ENCODE results near the gene COLEC12.
A peak's percentile ranks its signal among the peaks of the same experiment; 100 is the strongest.

Gene COLEC12

DNA sequence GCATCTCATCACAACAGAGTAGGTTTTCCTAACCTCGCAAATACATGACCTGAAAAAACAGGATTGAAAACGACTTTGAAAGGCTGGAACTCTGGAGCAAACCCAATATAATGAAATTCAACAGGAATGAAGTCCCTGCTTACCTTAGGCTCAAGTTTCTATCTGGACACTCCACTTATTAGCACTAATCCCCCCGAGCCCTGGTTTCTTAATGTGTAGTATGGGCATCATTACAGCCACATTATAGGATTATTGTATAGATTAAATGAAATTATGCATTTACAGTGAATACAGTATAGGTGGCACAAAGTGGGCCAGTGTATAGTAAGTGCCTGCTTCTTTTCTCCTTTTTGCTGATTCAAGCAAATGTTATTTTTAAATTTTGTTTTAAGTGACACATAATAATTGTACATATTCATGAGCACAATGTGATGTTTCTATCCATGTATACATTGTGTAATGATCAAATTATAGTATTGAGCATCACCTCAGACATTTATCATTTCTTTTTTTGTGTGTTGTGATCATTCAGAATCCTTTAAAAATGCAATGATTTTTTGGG, 118.0 kb downstream of the COLEC12 start:
- DNase-seq = no peak

DNA sequence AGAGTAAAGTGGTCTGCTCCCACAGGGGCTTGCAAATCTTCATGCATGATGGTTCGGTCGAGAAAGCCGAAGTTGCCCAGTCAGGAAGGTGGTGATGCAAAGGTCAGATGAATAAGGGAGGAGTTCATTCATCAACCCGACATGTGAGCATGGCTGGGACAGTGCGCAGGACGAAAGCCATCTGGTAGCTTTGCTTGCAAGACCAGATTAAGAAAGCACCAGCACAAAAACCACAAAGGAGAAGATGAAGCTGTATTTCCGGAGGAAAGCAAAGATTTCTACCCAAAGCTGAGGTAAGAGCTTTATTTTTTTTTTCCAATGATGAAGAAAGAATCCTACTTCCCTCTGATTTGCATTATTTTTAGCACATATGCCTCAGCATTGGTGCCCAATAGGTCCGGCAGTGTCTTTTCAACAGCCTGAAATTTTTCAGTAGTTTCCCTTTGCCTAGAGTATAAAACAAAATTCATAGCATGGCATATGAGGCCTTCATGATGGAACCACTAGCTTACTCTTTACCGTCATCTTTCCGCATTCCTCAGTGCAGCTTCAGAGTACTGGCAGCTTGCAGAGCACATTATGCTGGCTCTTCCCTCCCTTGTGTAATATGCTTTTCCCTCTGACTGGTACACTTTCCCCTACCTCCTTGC, 120.7 kb downstream of the COLEC12 start:
- DNase-seq = no peak

DNA sequence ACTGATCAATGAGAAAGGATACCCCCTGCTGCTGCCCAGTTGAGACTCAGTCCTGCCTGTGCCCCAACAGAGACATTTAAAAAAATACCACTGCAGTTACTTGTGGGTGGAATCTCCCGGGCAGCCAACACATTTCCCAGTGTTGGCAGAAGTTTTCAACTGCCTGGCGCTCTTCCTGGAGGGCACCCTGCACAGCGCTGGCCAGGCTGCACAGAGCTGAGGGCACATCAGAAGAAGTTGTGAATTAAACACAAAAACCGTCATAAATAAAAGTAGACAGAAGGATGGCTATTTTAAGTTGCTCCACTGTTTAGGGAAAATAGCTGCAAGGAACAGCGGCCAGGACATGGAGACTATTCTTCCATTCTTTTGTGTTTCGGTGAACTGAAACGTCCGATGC, 122.4 kb downstream of the COLEC12 start:
- DNase-seq = no peak

GRCh38 chr18:377088-377487, 123.4 kb downstream of the COLEC12 start:
- DNase-seq = no peak

DNA sequence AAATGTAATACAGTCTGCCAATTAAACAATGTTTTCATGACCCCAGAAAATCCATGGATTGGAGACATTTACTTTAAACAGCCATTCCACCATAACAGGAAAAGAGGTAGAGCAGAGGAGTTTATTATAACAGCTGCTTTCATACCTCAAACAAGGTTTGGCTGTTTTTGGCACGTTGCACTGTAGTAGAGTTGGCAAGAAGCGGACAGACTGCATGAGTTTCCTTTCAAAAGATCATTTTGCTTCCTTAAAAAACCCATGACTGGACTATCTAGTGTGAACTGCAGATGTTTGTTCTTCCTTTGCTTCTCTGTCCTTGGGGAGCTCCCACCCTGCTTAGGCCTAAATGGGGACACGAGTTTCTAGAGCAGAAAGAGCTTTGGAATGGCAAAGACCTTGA, 124.2 kb downstream of the COLEC12 start:
- no peak for DNase-seq

GRCh38 chr18:374721-375168, 125.8 kb downstream of the COLEC12 start:
- no peak for DNase-seq

- DNase-seq = no peak
Measured at GRCh38 chr18:373780-374179, 126.7 kb downstream of the COLEC12 start.

- DNase-seq = peak; percentile 21
Measured at GRCh38 chr18:371609-371982, 128.9 kb downstream of the COLEC12 start.

- no peak for DNase-seq
Measured at GRCh38 chr18:370751-371608, 129.5 kb downstream of the COLEC12 start.

GRCh38 chr18:369224-370015, 131.1 kb downstream of the COLEC12 start:
- peak; percentile 39 for DNase-seq

GRCh38 chr18:366466-367061, 133.9 kb downstream of the COLEC12 start:
- no peak for DNase-seq

GRCh38 chr18:365651-366050, 134.8 kb downstream of the COLEC12 start:
- no peak for DNase-seq

GRCh38 chr18:364256-364826, 136.2 kb downstream of the COLEC12 start:
- peak; percentile 22 for DNase-seq

DNA sequence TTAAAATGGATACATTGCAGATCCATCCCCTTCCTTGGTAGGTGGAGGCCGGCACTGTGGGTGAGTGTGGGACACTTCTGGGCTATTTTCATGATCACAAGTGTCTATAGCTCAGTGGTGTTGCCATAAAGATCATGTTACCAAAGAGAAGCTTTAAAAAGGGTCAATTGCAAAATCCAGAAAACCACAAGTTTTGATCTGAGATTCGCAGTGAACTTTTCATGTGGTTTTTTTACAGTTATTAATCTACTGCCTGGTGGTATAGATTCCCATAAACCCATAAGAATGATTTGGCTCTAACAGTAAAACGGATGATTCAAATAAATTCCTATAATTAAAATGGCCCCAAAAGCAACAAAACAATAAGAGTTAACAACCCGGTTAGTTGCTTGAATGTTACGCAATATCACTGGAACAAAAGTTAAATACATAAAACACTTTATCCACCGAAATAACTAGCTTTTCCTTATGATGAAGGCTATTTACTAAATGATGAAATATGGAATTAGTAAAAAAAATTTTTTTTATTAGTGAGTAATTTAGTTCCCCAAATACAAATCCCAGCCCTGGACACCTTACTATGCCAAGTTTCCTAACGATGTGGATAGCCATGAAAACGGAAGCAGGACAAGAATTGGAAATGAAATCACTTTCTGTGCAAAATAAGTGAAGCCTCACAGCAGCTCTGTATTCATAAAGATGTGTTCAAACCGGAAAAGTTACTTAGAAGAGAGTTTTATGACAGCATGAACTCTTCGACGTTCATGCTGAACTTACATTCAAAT, 137.0 kb downstream of the COLEC12 start:
- DNase-seq = peak; percentile 84

DNA sequence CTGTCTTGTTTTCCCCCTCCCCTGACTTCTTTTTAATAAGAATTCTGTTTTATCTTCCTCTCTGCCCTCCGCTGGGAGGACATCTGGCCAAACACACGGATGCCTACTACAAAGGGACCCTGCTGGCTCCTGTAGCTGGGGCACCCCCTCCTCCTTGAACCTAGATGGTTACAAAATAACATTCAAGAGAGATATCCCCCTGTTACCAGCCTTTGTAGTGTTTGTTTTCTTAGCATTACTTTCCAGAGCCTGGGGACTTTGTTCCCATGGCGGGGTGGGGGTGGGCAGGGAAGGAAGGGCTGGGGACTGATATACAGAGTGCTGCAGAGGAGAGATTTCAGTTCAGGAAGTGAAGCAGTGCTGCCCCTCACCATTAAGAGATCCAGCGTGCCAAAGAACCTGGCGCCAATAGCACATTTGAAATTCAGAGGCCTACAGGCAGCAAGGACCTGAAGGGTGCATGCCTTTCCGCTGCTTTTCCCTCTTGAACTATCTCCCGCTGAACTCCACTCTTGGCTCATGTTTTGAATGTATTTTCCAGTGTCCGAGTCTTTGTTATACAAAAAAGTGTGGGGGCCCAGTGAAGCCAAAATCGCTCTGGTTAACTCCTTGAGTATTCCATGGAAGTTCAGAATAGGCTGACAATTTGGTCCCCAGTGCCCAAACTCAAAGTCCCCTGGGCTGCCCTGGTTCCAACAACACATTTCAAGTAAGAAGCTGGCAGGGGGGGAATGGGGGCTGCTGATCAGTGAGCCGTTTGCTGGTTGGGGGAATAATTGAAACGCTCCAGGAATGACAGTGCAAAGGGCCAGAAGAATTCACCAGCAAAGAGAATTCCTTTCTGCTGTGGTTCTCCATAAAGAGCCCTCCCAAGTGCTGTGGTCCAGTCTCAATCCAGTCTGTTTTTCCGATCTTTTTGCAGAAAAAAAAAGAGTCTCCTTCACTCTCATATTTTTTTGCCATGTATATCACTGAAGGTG, 137.9 kb downstream of the COLEC12 start:
- DNase-seq = peak; percentile 56

DNA sequence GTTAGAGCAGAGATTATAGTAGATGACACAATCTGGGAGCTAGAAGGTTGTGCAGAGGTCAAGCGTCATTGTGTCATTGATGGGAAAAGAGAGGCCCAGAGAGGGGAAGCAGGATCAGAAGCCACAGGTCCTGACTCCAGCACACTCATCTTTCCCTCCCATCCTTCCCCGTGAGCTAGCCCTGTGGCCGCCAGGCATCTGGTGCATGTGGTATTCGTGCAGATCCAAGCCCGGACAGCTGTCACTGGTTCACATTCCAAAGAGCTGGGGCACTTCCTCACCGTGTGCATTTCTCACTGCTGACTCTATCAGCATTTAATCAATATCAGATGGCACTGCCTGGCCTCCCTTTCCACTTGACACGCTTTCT, 138.6 kb downstream of the COLEC12 start:
- DNase-seq = peak; percentile 100

DNA sequence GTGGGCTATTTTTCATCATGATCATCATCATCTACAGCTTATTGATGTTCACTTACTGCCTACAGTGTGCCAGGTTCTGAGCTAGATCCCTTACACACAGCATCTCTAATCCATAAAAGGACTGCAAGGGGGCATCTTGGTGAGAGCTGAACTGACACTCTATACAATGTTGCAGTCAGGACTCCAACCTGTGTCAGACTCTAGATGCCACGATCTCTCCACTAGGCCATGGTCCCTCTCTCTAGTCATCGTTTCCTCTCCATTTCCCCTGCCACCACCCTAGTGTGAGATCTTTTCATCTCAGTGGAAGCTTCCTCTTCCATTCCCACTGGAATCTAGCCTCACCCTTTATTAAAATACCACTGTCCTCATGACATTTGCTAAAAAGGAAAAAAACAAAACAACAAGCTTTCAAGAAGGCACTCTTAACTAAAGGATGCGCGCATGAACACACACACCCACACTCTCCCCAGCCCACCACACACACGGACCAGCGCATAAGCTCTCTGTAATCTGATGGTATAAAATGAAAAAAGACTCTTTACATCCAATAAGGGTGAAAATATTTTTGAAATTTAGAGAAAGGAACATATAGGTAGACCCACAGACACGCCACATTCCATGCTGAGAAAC, 139.3 kb downstream of the COLEC12 start:
- no peak for DNase-seq

DNA sequence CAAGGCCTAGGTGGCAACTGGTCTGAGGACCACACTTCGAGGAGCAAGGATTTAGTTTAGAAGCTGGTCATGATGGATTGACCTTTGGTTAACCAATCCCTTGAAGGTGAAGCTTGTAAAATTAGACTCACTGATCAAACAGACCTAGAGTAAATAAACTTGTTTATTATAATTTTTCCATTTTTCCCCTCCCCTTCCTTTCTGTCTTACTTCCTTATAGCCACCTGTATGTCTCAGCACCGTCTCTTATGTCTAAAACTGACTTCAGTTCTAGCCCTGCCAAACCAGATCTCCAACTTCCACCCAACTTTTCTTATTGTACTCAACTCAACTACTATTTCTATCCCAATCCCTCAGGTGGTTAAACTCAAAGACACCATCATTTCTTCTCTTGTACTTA, 139.8 kb downstream of the COLEC12 start:
- no peak for DNase-seq

GRCh38 chr18:356778-357177, 143.7 kb downstream of the COLEC12 start:
- no peak for DNase-seq

- no peak for DNase-seq
Measured at GRCh38 chr18:355678-356077, 144.8 kb downstream of the COLEC12 start.
